Endodermal cell (in vitro differentiated cells): ENCODE results near the gene GTF2F1. TPM values are rescaled to one million over a fixed set of nuclear protein-coding genes. Genes with fewer than 3 reads are reported as not detected.

ENCODE experiments used
- DNase-seq: peaks from one replicate; pipeline ENCODE4 v3.0.0-alpha.2; 2017
- H3K27ac ChIP-seq: 2 replicates; pipeline ENCODE4 v1.5.1; 2013; ENCODE audit warnings: mild to moderate bottlenecking, low read depth, low read length, moderate library complexity
- H3K27me3 ChIP-seq: 2 replicates; pipeline ENCODE4 v1.6.1; 2013; ENCODE audit warnings: mild to moderate bottlenecking, low read length, moderate library complexity; ENCODE audit not compliant: insufficient read depth, control insufficient read depth, poor library complexity, severe bottlenecking
- H3K36me3 ChIP-seq: 2 replicates; pipeline ENCODE4 v1.7.0; 2013; ENCODE audit warnings: mild to moderate bottlenecking, low read length, moderate library complexity; ENCODE audit not compliant: control insufficient read depth, insufficient read depth
- H3K4me1 ChIP-seq: one replicate; pipeline ENCODE4 v1.7.0; 2013; ENCODE audit warnings: low read length; ENCODE audit not compliant: control insufficient read depth, insufficient read depth
- H3K4me3 ChIP-seq: 2 replicates; pipeline ENCODE4 v1.5.1; 2013; ENCODE audit warnings: mild to moderate bottlenecking, low read length, moderate library complexity
- H3K9ac ChIP-seq: 2 replicates; pipeline ENCODE4 v1.6.1; 2013; ENCODE audit warnings: mild to moderate bottlenecking, low read length, moderate library complexity; ENCODE audit not compliant: poor library complexity, severe bottlenecking; ENCODE audit errors: extremely low read depth
- H3K9me3 ChIP-seq: 2 replicates; pipeline ENCODE4 v1.6.1; 2013; ENCODE audit warnings: mild to moderate bottlenecking, low read length, moderate library complexity; ENCODE audit not compliant: control insufficient read depth
- H3K27ac Mint-ChIP-seq: 2 replicates; pipeline ENCODE4 v1.8.0; 2020; ENCODE audit warnings: mixed read lengths
- H3K27me3 Mint-ChIP-seq: 2 replicates; pipeline ENCODE4 v1.8.0; 2021; ENCODE audit warnings: mild to moderate bottlenecking, mixed read lengths; ENCODE audit not compliant: insufficient read depth
- H3K36me3 Mint-ChIP-seq: 2 replicates; pipeline ENCODE4 v1.8.0; 2020; ENCODE audit warnings: low read depth, mixed read lengths
- H3K4me1 Mint-ChIP-seq: 2 replicates; pipeline ENCODE4 v1.8.0; 2020; ENCODE audit warnings: mixed read lengths
- H3K4me3 Mint-ChIP-seq: 2 replicates; pipeline ENCODE4 v1.8.0; 2020; ENCODE audit warnings: mild to moderate bottlenecking, moderate library complexity, mixed read lengths
- H3K9me3 Mint-ChIP-seq: 2 replicates; pipeline ENCODE4 v1.8.0; 2020; ENCODE audit warnings: mild to moderate bottlenecking, mixed read lengths
- CTCF ChIP-seq: fragments of 200-600 bp; sonication (generic); conservative IDR thresholded peaks from 2 replicates; pipeline ENCODE4 v1.5.0; 2021; ENCODE audit warnings: antibody characterized with exemption, mild to moderate bottlenecking
- WGBS, 2 experiments: methylation state at CpG; one replicate each; pipeline versions ENCODE4 v1.1.5 to v1.1.7; 2013; ENCODE audit warnings: missing lambda C conversion rate in 2 of 2, mixed read lengths in 1 of 2; ENCODE audit not compliant: insufficient coverage in 1 of 2, insufficient read length in 1 of 2; 5-methylcytosine and 5-hydroxymethylcytosine counted together
- total RNA-seq, 2 donors: library from RNA; stranded (reverse); fragmentation: NEBNext Ultra II Directional in 1 of 2; extraction: Animal tissue kit (Norgen Biotek cat#: 25700) in 1 of 2; gene quantifications; 2 replicates in 1 of 2; 3 replicates in 1 of 2; pipeline ENCODE4 v1.2.1, GENCODE V29; 2021

Gene GTF2F1
- total RNA-seq, 2 donors from 2014 or later: 59.2 to 66.4 TPM

- no peak overlapping the region for H3K27ac Mint-ChIP-seq
- H3K36me3 Mint-ChIP-seq: peaks cover 64% of the 10 kb centered on the region
Observed at GRCh38 chr19:6415591-6416190, 22.7 kb upstream of the GTF2F1 start.

GRCh38 chr19:6414793-6415590 lies 22.0 kb upstream of the GTF2F1 start:
- Histone ChIP-seq H3K27me3 (no peaks in the 10 kb centered on the region), H3K9ac (no peak overlapping the region), H3K9me3 (no peaks in the 10 kb centered on the region), H3K36me3 (peaks cover 73% of the 10 kb centered on the region), H3K4me3 (no peak overlapping the region), H3K27ac (no peak overlapping the region), H3K4me1 (no peaks in the 10 kb centered on the region)
- no peaks in the 10 kb centered on the region for H3K9me3 Mint-ChIP-seq
- H3K27me3 Mint-ChIP-seq: no peaks in the 10 kb centered on the region
- H3K36me3 Mint-ChIP-seq: peaks cover 57% of the 10 kb centered on the region
- H3K27ac Mint-ChIP-seq: no peak overlapping the region
- no peak for DNase-seq
- WGBS, 2 experiments: 96 to 99% methylated on average over 26 to 47 of the region's 47 CpGs
- TF ChIP-seq CTCF: no peak
- H3K4me1 Mint-ChIP-seq: no peaks in the 10 kb centered on the region
- H3K4me3 Mint-ChIP-seq: no peak overlapping the region

More at GRCh38 chr19:6415591-6416190, 22.7 kb upstream of the GTF2F1 start:
- Histone ChIP-seq H3K27me3 (no peaks in the 10 kb centered on the region), H3K36me3 (peaks cover 80% of the 10 kb centered on the region), H3K27ac (no peak overlapping the region), H3K4me1 (no peaks in the 10 kb centered on the region), H3K9me3 (no peaks in the 10 kb centered on the region), H3K9ac (no peak overlapping the region), H3K4me3 (no peak overlapping the region)
- DNase-seq: no peak
- Mint-ChIP-seq H3K27me3 (no peaks in the 10 kb centered on the region), H3K4me3 (no peak overlapping the region), H3K4me1 (no peaks in the 10 kb centered on the region), H3K9me3 (no peaks in the 10 kb centered on the region)
- TF ChIP-seq CTCF: no peak
- WGBS, 2 experiments: 92 to 95% methylated on average over 9 to 32 of the region's 32 CpGs

GRCh38 chr19:6413721-6414643 lies 21.0 kb upstream of the GTF2F1 start:
- H3K4me3 Mint-ChIP-seq: no peak overlapping the region
- H3K36me3 Mint-ChIP-seq: peaks cover 47% of the 10 kb centered on the region
- H3K27me3 Mint-ChIP-seq: no peaks in the 10 kb centered on the region
- H3K9ac ChIP-seq: no peak overlapping the region
- peak; percentile 82 for DNase-seq
- no peaks in the 10 kb centered on the region for H3K9me3 ChIP-seq
- H3K36me3 ChIP-seq: peaks cover 63% of the 10 kb centered on the region
- peak overlapping the region; percentile 48 for H3K27ac Mint-ChIP-seq
- H3K4me3 ChIP-seq: no peak overlapping the region
- H3K9me3 Mint-ChIP-seq: no peaks in the 10 kb centered on the region
- 88 to 95% methylated on average over 8 to 42 of the region's 42 CpGs for WGBS, 2 experiments
- no peaks in the 10 kb centered on the region for H3K27me3 ChIP-seq
- no peaks in the 10 kb centered on the region for H3K4me1 ChIP-seq
- H3K27ac ChIP-seq: no peak overlapping the region
- peak; percentile 21 for TF ChIP-seq CTCF
- H3K4me1 Mint-ChIP-seq: no peaks in the 10 kb centered on the region
